Liver (tissue), 9 donors: Measurements from ENCODE around the gene MRPL54. TPM values are rescaled to one million over a fixed set of nuclear protein-coding genes. Genes with fewer than 3 reads are reported as not detected.

Experiments
- DNase-seq: peaks from one replicate; pipeline ENCODE4 v3.0.0-alpha.2; 2017; ENCODE audit warnings: low spot score
- H3K27ac ChIP-seq, 2 donors: one replicate each; pipeline ENCODE4 v1.7.0; 2013; ENCODE audit warnings: inconsistent platforms in 2 of 2, low read length in 2 of 2, control low read depth in 1 of 2, low read depth in 1 of 2, mild to moderate bottlenecking in 1 of 2
- H3K27me3 ChIP-seq, 4 donors: one replicate each; pipeline versions ENCODE4 v1.6.1 to v1.7.0; 2013; ENCODE audit warnings: low read length in 3 of 4, inconsistent platforms in 1 of 4, mild to moderate bottlenecking in 1 of 4, moderate library complexity in 1 of 4; ENCODE audit not compliant: control insufficient read depth in 4 of 4, insufficient read depth in 4 of 4
- H3K36me3 ChIP-seq, 4 donors: one replicate each; pipeline versions ENCODE4 v1.6.1 to v1.7.0; 2013; ENCODE audit warnings: low read length in 3 of 4, mild to moderate bottlenecking in 3 of 4, low read depth in 1 of 4, moderate library complexity in 1 of 4; ENCODE audit not compliant: control insufficient read depth in 4 of 4, insufficient read depth in 3 of 4
- H3K4me1 ChIP-seq, 4 donors: one replicate each; pipeline versions ENCODE4 v1.6.1 to v1.7.0; 2013; ENCODE audit warnings: low read length in 3 of 4, mild to moderate bottlenecking in 3 of 4, moderate library complexity in 1 of 4; ENCODE audit not compliant: control insufficient read depth in 4 of 4, insufficient read depth in 4 of 4
- H3K4me3 ChIP-seq, 3 donors: one replicate each; pipeline versions ENCODE4 v1.6.1 to v1.7.0; 2013; ENCODE audit warnings: low read length in 3 of 3, control low read depth in 1 of 3, low read depth in 1 of 3, mild to moderate bottlenecking in 1 of 3
- H3K9ac ChIP-seq, 2 donors: one replicate each; pipeline ENCODE4 v1.7.0; 2013; ENCODE audit warnings: low read length in 2 of 2, mild to moderate bottlenecking in 2 of 2, moderate library complexity in 2 of 2, control low read depth in 1 of 2, low read depth in 1 of 2
- H3K9me3 ChIP-seq, 4 donors: one replicate each; pipeline versions ENCODE4 v1.6.1 to v1.7.0; 2013; ENCODE audit warnings: low read length in 3 of 4; ENCODE audit not compliant: control insufficient read depth in 4 of 4
- EGR1 ChIP-seq, 2 donors: IDR thresholded peaks; 2 replicates each; pipeline ENCODE4 v1.6.1; 2016 to 2018; ENCODE audit warnings: antibody characterized with exemption in 2 of 2, low read depth in 2 of 2
- FOXA1 ChIP-seq: IDR thresholded peaks from 2 replicates; pipeline ENCODE4 v1.6.1; 2016; ENCODE audit warnings: antibody characterized with exemption
- FOXA2 ChIP-seq: IDR thresholded peaks from 2 replicates; pipeline ENCODE4 v1.6.1; 2016; ENCODE audit warnings: antibody characterized with exemption
- GABPA ChIP-seq, 2 donors: IDR thresholded peaks in 1 of 2; conservative IDR thresholded peaks in 1 of 2; 2 replicates each; pipeline ENCODE4 v1.6.1; 2016; ENCODE audit warnings: antibody characterized with exemption in 2 of 2, mild to moderate bottlenecking in 1 of 2, moderate library complexity in 1 of 2
- HNF4A ChIP-seq, 2 donors: conservative IDR thresholded peaks; 2 replicates each; pipeline ENCODE4 v1.6.1; 2016; ENCODE audit warnings: antibody characterized with exemption in 2 of 2, mild to moderate bottlenecking in 2 of 2
- HNF4G ChIP-seq: IDR thresholded peaks from 2 replicates; pipeline ENCODE4 v1.6.1; 2016; ENCODE audit warnings: antibody characterized with exemption
- JUND ChIP-seq, 2 donors: IDR thresholded peaks; 2 replicates each; pipeline ENCODE4 v1.6.1; 2016; ENCODE audit warnings: antibody characterized with exemption in 2 of 2
- NR2F2 ChIP-seq: IDR thresholded peaks from 2 replicates; pipeline ENCODE4 v1.6.1; 2016; ENCODE audit warnings: antibody characterized with exemption
- RAD21 ChIP-seq, 2 donors: IDR thresholded peaks; 2 replicates each; pipeline ENCODE4 v1.6.1; 2016; ENCODE audit warnings: antibody characterized with exemption in 2 of 2, mild to moderate bottlenecking in 2 of 2
- RXRA ChIP-seq, 2 donors: IDR thresholded peaks; 2 replicates each; pipeline ENCODE4 v1.6.1; 2017 to 2018; ENCODE audit warnings: antibody characterized with exemption in 2 of 2, mild to moderate bottlenecking in 1 of 2
- SP1 ChIP-seq: IDR thresholded peaks from 2 replicates; pipeline ENCODE4 v1.6.1; 2018; ENCODE audit warnings: antibody characterized with exemption, mild to moderate bottlenecking
- TAF1 ChIP-seq: conservative IDR thresholded peaks from 2 replicates; pipeline ENCODE4 v1.6.1; 2016; ENCODE audit warnings: antibody characterized with exemption, mild to moderate bottlenecking
- YY1 ChIP-seq: IDR thresholded peaks from 2 replicates; pipeline ENCODE4 v1.6.1; 2016; ENCODE audit warnings: antibody characterized with exemption, mild to moderate bottlenecking
- WGBS: extraction: QIAGEN DNeasy Blood & Tissue Kit; methylation state at CpG from one replicate; pipeline ENCODE4 v1.1.7; 2013; 5-methylcytosine and 5-hydroxymethylcytosine counted together
- polyA plus RNA-seq, 2 donors: library from polyadenylated mRNA; stranded (reverse) in 1 of 2; unstranded in 1 of 2; fragments of 200-250 nt in 1 of 2; fragments of >200 nt in 1 of 2; fragmentation: Nextera tagmentation in 1 of 2; extraction: Ambion mirVana in 1 of 2; gene quantifications; one replicate each; pipeline versions ENCODE4 v1.2.1 to v1.2.3, GENCODE V29; 2013 to 2015
- total RNA-seq, 2 donors: library from RNA; depleted of rRNA; stranded (reverse); fragments of >200 nt; gene quantifications; one replicate each; pipeline ENCODE4 v1.2.3, GENCODE V29; 2014
- TF ChIP-seq, protein P1 (sequence below): IDR thresholded peaks from 2 replicates; pipeline ENCODE4 v1.6.1; 2016; ENCODE audit warnings: antibody characterized with exemption, mild to moderate bottlenecking
- TF ChIP-seq, protein P2 (sequence below): fragments of 150-350 bp; IDR thresholded peaks from 2 replicates; pipeline ENCODE4 v1.5.1; 2017; ENCODE audit warnings: improper control_type of control experiment, low read depth, low read length; ENCODE audit not compliant: missing input control
- TF ChIP-seq, protein P3 (sequence below): IDR thresholded peaks from 2 replicates; pipeline ENCODE4 v1.6.1; 2016; ENCODE audit warnings: antibody characterized with exemption
- TF ChIP-seq, protein P4 (sequence below): IDR thresholded peaks from 2 replicates; pipeline ENCODE4 v1.6.1; 2016; ENCODE audit warnings: antibody characterized with exemption
- TF ChIP-seq, protein P5 (sequence below): IDR thresholded peaks from 2 replicates; pipeline ENCODE4 v1.6.1; 2016; ENCODE audit warnings: antibody characterized with exemption
- donor health status: healthy.
- donor health status: healthy.
- donor health status: healthy.
- donor health status: healthy.
- donor health status: healthy.

MRPL54 gene
- total and polyA plus RNA-seq, 4 donors: 25.1 to 109 (median 42.9) TPM

DNA sequence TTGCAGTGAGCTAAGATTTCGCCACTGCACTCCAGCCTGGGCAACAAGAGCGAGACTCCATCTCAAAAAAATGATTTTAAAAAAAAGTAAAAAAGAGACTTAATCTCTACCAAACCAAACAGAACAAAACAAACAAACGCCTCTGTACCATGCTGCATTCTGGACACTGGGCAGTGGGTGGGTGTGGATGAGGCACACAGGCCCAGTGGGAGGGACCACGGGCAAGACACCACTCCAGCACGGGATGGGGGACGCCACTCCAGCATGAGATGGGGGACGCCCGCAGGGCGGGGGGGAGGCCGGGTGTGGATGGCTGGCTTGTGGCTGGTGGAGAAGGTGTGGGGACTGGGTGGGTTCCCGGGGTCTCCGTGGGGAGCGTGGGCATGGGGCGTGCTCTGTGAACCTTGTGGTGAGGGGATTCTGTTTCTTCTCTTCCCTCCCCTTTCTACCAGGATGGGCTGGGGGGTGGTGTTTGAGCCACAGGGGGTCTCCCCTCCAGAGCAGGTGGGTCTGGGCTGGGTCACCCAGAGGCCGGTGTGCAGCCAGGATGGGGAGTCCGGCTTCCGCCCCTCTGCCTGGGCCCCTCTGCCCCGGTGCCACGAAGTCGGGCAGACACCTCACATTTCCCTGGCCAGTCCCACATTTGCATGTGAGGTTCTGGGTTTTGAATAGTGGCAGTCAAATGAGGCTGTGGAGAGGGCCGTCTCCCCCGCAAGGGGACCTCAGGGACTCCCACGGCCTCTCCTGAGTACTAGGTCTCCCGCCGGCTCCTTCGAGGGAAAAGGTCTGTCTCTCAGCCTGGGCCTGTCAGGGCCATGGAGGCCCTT, 47.6 kb downstream of the MRPL54 start:
- TF ChIP-seq RAD21 (IDR thresholded peaks at IDR 0.05) (no peak), NR2F2 (no peak), FOXA2 (no peak), TAF1 (no peak), FOXA1 (no peak), SP1 (no peak), EGR1 (IDR thresholded peaks at IDR 0.05; ENCODE audit: low read depth in 2 of 2) (no peak), YY1 (no peak), HNF4A (conservative IDR thresholded peaks at IDR 0.05) (no peak), JUND (IDR thresholded peaks at IDR 0.05) (no peak), HNF4G (no peak), GABPA (IDR thresholded peaks at IDR 0.05 in 1 of 2, conservative IDR thresholded peaks at IDR 0.05 in 1 of 2) (no peak), RXRA (IDR thresholded peaks at IDR 0.05) (no peak)
- TF ChIP-seq, protein P1, sequence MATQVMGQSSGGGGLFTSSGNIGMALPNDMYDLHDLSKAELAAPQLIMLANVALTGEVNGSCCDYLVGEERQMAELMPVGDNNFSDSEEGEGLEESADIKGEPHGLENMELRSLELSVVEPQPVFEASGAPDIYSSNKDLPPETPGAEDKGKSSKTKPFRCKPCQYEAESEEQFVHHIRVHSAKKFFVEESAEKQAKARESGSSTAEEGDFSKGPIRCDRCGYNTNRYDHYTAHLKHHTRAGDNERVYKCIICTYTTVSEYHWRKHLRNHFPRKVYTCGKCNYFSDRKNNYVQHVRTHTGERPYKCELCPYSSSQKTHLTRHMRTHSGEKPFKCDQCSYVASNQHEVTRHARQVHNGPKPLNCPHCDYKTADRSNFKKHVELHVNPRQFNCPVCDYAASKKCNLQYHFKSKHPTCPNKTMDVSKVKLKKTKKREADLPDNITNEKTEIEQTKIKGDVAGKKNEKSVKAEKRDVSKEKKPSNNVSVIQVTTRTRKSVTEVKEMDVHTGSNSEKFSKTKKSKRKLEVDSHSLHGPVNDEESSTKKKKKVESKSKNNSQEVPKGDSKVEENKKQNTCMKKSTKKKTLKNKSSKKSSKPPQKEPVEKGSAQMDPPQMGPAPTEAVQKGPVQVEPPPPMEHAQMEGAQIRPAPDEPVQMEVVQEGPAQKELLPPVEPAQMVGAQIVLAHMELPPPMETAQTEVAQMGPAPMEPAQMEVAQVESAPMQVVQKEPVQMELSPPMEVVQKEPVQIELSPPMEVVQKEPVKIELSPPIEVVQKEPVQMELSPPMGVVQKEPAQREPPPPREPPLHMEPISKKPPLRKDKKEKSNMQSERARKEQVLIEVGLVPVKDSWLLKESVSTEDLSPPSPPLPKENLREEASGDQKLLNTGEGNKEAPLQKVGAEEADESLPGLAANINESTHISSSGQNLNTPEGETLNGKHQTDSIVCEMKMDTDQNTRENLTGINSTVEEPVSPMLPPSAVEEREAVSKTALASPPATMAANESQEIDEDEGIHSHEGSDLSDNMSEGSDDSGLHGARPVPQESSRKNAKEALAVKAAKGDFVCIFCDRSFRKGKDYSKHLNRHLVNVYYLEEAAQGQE: no peak
- TF ChIP-seq, protein P2, sequence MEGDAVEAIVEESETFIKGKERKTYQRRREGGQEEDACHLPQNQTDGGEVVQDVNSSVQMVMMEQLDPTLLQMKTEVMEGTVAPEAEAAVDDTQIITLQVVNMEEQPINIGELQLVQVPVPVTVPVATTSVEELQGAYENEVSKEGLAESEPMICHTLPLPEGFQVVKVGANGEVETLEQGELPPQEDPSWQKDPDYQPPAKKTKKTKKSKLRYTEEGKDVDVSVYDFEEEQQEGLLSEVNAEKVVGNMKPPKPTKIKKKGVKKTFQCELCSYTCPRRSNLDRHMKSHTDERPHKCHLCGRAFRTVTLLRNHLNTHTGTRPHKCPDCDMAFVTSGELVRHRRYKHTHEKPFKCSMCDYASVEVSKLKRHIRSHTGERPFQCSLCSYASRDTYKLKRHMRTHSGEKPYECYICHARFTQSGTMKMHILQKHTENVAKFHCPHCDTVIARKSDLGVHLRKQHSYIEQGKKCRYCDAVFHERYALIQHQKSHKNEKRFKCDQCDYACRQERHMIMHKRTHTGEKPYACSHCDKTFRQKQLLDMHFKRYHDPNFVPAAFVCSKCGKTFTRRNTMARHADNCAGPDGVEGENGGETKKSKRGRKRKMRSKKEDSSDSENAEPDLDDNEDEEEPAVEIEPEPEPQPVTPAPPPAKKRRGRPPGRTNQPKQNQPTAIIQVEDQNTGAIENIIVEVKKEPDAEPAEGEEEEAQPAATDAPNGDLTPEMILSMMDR: no peak
- TF ChIP-seq, protein P3, sequence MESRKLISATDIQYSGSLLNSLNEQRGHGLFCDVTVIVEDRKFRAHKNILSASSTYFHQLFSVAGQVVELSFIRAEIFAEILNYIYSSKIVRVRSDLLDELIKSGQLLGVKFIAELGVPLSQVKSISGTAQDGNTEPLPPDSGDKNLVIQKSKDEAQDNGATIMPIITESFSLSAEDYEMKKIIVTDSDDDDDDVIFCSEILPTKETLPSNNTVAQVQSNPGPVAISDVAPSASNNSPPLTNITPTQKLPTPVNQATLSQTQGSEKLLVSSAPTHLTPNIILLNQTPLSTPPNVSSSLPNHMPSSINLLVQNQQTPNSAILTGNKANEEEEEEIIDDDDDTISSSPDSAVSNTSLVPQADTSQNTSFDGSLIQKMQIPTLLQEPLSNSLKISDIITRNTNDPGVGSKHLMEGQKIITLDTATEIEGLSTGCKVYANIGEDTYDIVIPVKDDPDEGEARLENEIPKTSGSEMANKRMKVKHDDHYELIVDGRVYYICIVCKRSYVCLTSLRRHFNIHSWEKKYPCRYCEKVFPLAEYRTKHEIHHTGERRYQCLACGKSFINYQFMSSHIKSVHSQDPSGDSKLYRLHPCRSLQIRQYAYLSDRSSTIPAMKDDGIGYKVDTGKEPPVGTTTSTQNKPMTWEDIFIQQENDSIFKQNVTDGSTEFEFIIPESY: no peak
- TF ChIP-seq, protein P4, sequence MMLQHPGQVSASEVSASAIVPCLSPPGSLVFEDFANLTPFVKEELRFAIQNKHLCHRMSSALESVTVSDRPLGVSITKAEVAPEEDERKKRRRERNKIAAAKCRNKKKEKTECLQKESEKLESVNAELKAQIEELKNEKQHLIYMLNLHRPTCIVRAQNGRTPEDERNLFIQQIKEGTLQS: no peak
- TF ChIP-seq, protein P5, sequence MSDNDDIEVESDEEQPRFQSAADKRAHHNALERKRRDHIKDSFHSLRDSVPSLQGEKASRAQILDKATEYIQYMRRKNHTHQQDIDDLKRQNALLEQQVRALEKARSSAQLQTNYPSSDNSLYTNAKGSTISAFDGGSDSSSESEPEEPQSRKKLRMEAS: no peak
- no peaks in the 10 kb centered on the region for H3K36me3 ChIP-seq
- H3K9me3 ChIP-seq: no peaks in the 10 kb centered on the region
- 82% methylated on average over 26 of the region's 26 CpGs for WGBS
- peak overlapping the region in 1 of 2 donors; percentile 20 for H3K27ac ChIP-seq
- no peak for DNase-seq
- H3K4me3 ChIP-seq: no peak overlapping the region
- H3K9ac ChIP-seq: no peak overlapping the region
- no peaks in the 10 kb centered on the region for H3K27me3 ChIP-seq
- H3K4me1 ChIP-seq: peaks cover 0 to 10% (median 5%) of the 10 kb centered on the region in 4 donors
